C4-2B (cell line): Measurements from ENCODE around the gene AGAP5.

ENCODE experiments used
- ZFX ChIP-seq: fragments of 450-650 bp; IDR thresholded peaks from 2 replicates; pipeline ENCODE4 v1.6.1; 2017
- TF ChIP-seq, protein P1 (sequence below): fragments of 450-650 bp; conservative IDR thresholded peaks from 2 replicates; pipeline ENCODE4 v1.5.1; 2017; ENCODE audit warnings: mild to moderate bottlenecking

DNA sequence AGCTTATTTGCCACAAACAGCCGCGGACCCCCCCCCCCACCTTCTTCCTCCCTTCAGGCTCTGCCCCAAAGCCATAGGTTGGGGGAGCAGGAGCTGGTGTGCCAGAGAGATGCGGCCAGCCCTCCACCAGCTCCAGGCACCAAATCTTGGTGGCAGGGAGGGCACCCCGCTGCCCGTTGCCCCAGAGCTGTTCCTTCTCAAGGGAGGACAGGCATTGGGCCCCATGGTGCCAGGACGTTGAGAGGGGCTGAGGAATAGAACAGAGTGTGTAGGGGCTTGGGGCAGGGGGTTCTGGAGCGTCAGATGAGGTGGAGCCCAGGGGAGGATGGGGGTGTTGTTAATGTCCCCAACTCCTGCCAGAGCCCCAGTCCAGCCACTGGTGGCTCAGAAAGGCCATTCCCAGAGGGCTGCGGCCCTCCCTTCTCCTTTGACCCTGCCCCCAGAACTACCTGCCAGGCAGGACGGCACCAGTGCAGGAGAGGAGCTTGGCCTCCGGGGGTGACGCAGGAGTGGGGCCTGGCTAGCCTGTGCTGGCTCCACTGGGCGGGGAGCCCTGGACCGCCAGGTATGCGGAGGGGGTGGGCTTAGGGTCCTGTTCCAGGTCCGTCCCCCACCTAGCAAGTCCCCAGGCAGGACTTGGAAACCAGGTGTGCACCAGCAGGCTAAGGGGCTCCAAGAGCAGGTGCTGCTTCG, 36.3 kb upstream of the AGAP5 start:
- TF ChIP-seq, protein P1, sequence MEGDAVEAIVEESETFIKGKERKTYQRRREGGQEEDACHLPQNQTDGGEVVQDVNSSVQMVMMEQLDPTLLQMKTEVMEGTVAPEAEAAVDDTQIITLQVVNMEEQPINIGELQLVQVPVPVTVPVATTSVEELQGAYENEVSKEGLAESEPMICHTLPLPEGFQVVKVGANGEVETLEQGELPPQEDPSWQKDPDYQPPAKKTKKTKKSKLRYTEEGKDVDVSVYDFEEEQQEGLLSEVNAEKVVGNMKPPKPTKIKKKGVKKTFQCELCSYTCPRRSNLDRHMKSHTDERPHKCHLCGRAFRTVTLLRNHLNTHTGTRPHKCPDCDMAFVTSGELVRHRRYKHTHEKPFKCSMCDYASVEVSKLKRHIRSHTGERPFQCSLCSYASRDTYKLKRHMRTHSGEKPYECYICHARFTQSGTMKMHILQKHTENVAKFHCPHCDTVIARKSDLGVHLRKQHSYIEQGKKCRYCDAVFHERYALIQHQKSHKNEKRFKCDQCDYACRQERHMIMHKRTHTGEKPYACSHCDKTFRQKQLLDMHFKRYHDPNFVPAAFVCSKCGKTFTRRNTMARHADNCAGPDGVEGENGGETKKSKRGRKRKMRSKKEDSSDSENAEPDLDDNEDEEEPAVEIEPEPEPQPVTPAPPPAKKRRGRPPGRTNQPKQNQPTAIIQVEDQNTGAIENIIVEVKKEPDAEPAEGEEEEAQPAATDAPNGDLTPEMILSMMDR = no peak
- no peak for TF ChIP-seq ZFX
